ENCODE data around the gene HIGD1A.
A peak's percentile ranks its signal among the peaks of the same experiment; 100 is the strongest.
"Not testable (repeated sequence)": the region's sequence is repeated elsewhere in the genome, so short reads cannot be mapped to it uniquely, and the experiment has no call there.

HIGD1A gene

GRCh38 chr3:42829083-42829627 is 24.9 kb upstream of the HIGD1A start:
- DNase-seq (ENCODE audit: low read depth), result no peak

GRCh38 chr3:42827654-42828053 is 23.4 kb upstream of the HIGD1A start:
- no peak for DNase-seq (ENCODE audit: low read depth)

- no peak for DNase-seq (ENCODE audit: low read depth)
These were observed 22.7 kb upstream of the HIGD1A start for GRCh38 chr3:42827023-42827422.

GRCh38 chr3:42826141-42826540 is 21.9 kb upstream of the HIGD1A start:
- no peak for DNase-seq (ENCODE audit: low read depth)

GRCh38 chr3:42823351-42823750 is 19.1 kb upstream of the HIGD1A start:
- no peak for DNase-seq (ENCODE audit: low read depth)

GRCh38 chr3:42822828-42823227 is 18.5 kb upstream of the HIGD1A start:
- DNase-seq (ENCODE audit: low read depth), result no peak

GRCh38 chr3:42820746-42821051 is 16.4 kb upstream of the HIGD1A start:
- no peak for DNase-seq (ENCODE audit: low read depth)

GRCh38 chr3:42819351-42819965 is 15.2 kb upstream of the HIGD1A start:
- DNase-seq (ENCODE audit: low read depth), result no peak

GRCh38 chr3:42815826-42816225 is 11.5 kb upstream of the HIGD1A start:
- DNase-seq (ENCODE audit: low read depth), result no peak

GRCh38 chr3:42814914-42815507 is 10.7 kb upstream of the HIGD1A start:
- DNase-seq (ENCODE audit: low read depth), result no peak

- DNase-seq (ENCODE audit: low read depth), result no peak
These were observed 10.0 kb upstream of the HIGD1A start for GRCh38 chr3:42814246-42814645.

- not testable (repeated sequence) for DNase-seq (ENCODE audit: low read depth)
These were observed 7.0 kb upstream of the HIGD1A start for GRCh38 chr3:42811118-42811883.

- not testable (repeated sequence) for DNase-seq (ENCODE audit: low read depth)
These were observed 6.4 kb upstream of the HIGD1A start for GRCh38 chr3:42810706-42811105.

- no peak for DNase-seq (ENCODE audit: low read depth)
These were observed 4.9 kb upstream of the HIGD1A start, which contains the start of gene ACKR2 for GRCh38 chr3:42809202-42809601. ACKR2 (plus strand) TSS chr3:42809445; CDS start chr3:42864503, 55,058 bp downstream.

GRCh38 chr3:42807929-42808328 is 3.6 kb upstream of the HIGD1A start:
- DNase-seq (ENCODE audit: low read depth), result no peak

- DNase-seq (ENCODE audit: low read depth), result no peak
These were observed 991 bp upstream of the HIGD1A start for GRCh38 chr3:42805141-42805821.

GRCh38 chr3:42804831-42805132 is 492 bp upstream of the HIGD1A start:
- no peak for DNase-seq (ENCODE audit: low read depth)

GRCh38 chr3:42803414-42804105 is 730 bp downstream of the HIGD1A start:
- DNase-seq (ENCODE audit: low read depth), result peak; percentile 4

GRCh38 chr3:42802876-42803413 is 1.3 kb downstream of the HIGD1A start:
- no peak for DNase-seq (ENCODE audit: low read depth)

GRCh38 chr3:42801784-42802183 is 2.5 kb downstream of the HIGD1A start:
- no peak for DNase-seq (ENCODE audit: low read depth)

GRCh38 chr3:42801048-42801620 is 3.2 kb downstream of the HIGD1A start:
- no peak for DNase-seq (ENCODE audit: low read depth)

GRCh38 chr3:42800251-42800650 is 4.0 kb downstream of the HIGD1A start:
- no peak for DNase-seq (ENCODE audit: low read depth)
